Inflammatory macrophage treated with lipopolysaccharide for 4 hours (primary cell): Measurements from ENCODE around the gene MSH5.
A peak's percentile ranks its signal among the peaks of the same experiment; 100 is the strongest.

Experiments used
- DNase-seq: peaks from one replicate; pipeline ENCODE4 v3.0.0-alpha.2; 2020

The MSH5 gene

DNA sequence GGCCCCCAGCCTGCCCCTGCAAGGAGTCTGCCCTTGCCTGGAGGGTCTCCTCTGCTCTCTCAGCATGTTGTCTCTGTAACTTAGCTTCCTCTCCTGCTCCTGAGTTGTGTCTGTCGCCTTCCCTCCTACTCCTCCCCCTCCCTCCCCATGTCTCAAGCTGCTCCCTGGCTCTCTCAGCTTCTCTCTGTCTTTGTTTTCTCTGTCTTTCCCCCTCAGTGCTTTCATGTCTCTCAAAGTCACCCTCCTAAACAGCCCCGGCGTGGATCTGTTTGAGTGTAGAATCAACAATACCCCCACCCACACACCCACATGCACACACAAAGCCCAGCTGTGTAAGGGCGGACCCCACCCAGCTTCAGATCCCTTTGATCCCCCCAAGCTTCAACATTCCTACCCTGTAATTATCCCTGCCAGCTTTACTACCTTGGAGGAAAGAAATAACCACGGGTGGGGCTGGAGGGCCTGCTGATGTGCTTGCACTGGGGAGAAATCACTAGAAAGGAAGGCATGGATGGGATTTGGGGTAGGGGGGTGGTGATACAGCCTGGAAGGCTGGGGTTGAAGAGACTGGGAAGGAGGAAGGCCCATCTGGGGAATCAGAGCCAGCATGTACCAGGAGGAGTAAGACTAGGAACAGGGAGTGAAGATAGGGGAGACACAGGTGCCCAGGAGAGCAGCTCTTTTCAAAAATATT is 25.7 kb upstream of the MSH5 start:
- DNase-seq, result no peak

DNA sequence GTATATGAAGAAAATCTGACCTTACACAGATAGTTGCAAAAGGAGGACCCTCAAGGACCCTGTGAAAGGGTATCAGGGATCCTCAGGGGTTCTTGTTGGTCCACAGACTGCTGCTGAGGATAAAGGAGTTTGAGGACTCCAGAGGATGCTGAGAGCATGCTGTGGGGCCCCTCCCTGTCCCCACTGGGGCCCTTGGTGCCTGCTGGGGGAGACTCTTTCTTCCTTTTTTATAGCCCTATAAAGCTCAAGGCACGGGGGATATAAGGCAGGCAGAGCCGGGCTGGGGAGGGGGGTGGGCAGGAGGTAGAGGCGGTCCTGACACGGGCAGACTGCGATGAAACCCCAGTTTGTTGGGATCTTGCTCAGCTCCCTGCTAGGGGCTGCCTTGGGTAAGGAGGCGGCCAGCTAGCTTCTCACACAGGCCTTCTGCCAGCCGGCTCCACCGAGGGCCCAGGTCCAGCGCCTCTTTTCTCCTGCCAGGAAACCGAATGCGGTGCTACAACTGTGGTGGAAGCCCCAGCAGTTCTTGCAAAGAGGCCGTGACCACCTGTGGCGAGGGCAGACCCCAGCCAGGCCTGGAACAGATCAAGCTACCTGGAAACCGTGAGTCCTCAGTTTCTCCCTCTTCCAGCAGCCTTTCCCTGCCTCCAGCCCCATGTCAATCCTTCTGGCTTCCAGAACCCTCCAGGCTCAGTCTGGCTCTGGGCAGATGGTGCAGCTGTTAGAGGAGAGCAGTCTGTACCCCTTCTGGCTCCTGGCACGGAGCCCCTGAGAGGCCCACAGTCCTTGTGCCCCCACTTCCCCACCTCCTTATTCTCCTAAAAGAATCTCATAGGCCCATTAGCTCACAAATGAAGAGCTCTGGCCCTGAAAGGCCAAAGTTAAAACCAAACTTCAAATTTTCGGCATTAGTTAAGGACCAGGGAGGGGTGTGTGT is 24.5 kb upstream of the MSH5 start, which contains the start of gene LY6G6D:
Gene LY6G6D, plus strand, starts transcription at position 327 of the 937 bp plus-strand sequence. Its CDS starts 8 bp downstream, at position 335.
- no peak for DNase-seq

DNA sequence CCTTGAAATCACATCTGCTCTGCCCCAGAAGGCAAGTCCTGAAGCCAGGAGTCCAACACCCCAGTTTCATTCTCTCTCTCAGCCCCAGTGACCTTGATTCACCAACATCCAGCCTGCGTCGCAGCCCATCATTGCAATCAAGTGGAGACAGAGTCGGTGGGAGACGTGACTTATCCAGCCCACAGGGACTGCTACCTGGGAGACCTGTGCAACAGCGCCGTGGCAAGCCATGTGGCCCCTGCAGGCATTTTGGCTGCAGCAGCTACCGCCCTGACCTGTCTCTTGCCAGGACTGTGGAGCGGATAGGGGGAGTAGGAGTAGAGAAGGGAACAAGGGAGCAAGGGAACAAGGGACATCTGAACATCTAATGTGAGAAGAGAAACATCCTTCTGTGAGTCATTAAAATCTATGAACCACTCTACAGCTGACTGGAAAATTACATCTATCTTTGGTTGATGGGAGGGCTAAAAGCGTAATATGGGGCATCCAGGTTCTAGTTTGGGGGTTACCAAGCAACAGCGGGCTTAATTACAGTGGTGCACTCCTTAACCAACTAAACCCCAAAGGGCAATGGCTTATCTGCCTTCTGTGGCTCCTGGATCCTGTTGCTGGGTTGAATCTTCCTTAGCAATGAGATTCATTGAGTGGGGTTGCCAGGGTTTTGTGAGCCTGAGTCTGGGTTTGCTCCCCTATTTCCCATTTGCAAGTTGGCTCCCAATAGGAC is 22.1 kb upstream of the MSH5 start:
- DNase-seq, result no peak

DNA sequence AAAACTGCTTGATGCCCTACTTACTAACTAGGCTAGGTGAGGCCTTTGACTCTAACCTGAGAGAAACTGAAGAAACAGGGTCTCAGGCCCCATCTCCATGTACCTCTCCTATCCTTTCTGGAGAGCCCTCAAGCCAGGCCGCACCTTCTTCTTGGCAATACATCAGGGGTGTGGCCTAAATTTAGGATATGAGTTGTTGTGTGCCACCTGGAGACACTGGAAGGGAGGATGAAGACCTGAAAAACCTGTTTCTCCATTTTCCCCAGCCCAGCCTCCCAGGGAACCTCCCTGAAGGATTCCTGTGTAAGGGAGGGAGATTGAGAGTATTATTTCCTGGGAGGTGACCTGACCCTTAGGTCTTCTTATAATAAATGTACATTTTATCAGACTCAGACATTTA is 21.5 kb upstream of the MSH5 start:
- DNase-seq, result no peak

DNA sequence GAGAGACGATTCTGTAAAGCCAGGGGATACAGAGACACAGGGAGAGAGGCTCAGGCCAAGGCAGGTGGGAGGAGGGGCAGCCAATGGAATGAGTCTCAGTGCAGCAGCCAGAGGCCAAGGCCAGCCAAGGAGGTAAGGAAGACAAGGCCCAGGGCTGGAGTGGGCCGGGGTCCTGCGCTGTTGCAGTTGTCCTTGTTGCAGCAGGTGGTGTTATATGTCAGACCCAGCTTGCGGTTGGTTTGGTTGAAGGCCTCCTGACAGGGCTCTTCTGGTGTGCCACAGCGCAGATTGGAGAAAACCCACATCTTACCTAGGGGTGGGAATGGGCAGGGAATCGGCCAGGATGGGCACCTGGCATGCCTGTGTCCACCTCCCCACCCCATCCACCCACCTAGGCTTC is 20.8 kb upstream of the MSH5 start:
- DNase-seq, result no peak

DNA sequence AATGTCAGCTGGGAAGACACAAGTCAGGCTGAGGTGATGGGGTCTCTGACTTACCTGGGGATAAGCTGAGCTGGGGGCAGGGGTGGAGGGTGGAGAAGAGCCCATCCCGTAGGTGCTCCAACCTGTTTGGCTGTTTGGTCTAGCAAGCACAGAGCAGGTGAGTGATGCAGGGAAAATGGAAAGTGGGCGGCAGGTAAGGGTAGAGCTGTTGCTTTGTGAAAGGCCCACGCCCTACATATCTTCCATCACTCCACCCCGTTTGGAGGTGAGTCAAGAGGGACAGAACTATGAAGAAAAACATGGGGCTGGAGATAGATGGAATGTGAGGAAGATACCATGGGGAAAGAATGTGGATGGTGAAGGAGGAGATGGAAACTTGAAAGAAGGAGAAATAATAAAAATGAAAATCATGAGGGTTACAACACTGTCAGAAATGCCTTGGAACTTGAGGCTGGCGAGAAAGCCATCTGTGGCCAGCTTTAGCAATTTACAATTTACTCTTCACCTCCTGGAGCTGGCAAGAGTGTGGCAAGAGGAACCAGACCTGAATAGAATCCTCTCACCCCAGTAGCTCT is 19.5 kb upstream of the MSH5 start:
- DNase-seq, result no peak

DNA sequence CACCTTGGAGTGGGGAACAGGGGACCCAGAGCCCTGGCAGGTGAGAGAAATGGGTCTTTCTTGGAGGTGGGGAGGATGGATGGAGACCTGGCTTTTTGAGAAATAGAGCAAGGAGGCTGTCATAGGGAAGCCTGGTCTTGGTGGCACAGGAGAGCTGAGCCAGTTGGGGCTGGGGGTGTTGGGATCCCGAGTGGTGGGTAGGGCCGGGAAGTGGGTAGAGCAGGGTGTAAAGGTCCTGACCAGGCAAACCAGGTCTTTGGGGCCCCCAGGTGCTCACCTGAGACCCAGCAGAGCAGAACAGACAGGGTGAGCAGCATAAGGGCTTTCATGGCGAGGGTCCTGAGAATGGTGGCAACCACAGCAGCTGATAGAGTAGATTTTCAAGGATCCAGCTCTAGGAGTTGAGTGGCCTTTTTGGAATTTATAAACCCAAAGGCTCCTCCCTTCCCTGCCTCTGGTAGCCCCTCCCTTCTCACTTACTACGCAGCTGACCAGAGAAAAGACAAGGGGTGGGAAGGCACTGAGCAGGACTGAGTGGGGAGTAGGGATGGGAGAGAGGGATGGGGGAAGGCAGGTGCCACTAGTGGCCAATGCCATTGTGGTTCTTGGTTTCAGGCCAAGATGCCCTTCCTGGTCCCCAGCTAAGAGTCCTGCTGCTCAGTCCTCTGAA is 18.3 kb upstream of the MSH5 start, which contains the start of gene LY6G6C:
Gene LY6G6C, minus strand, starts transcription at position 396 of the 670 bp plus-strand sequence. Its CDS starts 67 bp downstream, at position 329.
- DNase-seq, result no peak

DNA sequence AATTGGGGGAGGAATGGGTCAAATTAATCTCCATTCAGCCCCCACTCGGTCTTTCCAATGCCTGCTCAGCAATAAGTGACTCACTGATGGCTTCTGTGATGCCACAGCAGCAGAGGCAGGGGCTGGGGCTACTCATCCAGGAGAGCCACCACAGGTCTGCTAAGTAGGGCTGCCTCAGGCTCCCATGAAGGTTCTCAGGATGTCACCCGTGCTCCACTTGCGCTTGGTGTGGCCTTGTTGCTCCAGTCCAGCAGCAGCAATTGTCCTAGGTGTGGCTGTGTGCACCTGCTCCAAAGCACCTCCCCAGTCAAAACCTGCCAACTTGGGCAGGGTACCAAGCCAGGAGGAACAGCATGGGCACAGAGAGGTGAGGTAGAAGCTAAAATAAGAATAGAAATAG is 17.6 kb upstream of the MSH5 start:
- no peak for DNase-seq

DNA sequence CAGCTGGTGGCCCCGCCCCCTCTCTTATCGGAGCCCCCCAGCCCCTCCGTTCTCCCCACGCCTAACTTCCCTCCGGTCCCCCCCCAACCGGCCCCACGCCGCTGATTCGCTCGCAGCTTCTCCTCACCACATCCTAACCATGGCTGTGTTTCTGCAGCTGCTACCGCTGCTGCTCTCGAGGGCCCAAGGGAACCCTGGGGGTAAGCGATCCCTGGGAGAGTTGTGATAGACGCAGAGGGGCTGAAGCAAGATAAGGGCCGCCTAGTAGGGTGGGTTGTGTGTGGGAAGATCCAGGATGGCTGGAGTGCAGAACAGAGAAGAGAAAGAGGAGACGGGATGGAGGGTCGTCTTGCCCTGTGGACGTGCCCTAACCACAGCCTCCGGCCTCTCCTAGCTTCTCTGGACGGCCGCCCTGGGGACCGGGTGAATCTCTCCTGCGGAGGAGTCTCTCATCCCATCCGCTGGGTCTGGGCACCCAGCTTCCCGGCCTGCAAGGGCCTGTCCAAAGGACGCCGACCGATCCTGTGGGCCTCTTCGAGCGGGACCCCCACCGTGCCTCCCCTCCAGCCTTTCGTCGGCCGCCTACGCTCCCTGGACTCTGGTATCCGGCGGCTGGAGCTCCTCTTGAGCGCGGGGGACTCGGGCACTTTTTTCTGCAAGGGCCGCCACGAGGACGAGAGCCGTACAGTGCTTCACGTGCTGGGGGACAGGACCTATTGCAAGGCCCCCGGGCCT is 16.4 kb upstream of the MSH5 start, which contains the start of gene MPIG6B:
Gene MPIG6B, plus strand, starts transcription at position 129 of the 735 bp plus-strand sequence. Its CDS starts 11 bp downstream, at position 140.
- DNase-seq, result no peak

DNA sequence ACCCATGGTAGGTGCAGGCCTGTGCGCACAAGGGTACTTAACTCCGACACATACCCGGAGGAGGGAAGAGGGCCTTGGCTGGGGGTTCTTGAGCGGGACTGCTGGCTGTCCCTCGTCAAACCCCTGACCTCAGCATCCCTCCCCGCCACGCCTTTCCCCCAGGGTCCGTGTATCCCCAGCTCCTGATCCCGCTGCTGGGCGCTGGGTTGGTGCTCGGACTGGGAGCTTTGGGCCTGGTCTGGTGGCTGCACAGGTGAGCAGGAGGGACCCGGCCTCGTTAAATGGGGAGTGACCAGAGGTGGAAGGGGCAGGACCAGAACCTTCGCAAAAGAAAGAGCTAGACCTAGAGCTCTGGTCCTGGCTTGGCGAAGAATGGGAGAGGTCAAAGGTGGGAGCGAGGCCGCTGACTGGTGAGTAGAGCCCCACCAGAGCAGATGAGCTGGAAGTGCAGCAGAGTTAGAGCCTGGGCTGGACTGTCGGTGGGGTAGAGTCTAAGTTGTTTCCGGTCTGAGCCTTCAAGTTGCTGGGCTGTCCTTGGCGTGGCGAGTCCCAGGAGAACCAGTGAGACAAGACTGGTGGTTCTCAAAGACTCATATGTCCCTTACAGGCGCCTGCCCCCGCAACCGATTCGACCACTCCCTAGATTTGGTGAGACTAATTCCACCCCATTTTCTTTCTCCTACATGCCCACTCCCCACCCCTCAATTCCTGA is 15.7 kb upstream of the MSH5 start:
- DNase-seq, result no peak

DNA sequence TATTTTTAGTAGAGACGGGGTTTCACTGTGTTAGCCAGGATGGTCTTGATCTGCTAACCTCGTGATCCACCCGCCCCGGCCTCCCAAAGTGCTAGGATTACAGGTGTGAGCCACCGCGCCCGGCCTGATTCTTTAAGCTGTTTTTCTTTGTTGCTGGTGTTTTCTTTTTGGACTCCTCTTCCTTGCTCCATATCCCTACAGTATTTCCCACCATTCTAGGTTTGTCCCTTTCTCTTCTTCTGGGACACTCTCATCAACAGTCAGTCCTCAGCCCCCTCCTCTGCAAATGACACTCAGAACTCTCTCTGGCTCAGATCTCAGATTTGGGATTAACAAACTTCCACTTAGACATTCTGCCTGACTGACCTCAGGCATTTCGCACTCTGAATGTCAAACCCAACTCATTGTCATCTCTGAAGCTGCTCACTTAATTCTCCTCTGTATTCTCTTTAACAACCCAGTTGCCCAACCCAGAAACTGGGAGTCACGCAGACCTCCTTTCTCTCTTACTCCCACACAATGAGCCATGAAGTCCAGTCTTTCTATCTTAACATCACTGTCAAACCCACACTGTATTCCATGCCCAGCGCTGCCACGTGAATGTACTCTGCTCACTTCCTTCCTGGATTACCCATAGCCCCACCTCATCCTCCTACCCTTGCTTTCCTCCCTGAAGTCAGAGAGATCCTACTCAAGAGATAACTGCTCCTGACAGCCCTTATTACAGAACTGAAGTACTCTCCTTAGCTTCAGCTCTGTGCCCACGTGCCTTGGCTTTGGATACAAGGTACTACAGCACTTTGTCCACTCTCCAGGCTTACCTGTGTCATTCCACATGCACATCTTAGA is 14.1 kb upstream of the MSH5 start:
- peak; percentile 96 for DNase-seq

DNA sequence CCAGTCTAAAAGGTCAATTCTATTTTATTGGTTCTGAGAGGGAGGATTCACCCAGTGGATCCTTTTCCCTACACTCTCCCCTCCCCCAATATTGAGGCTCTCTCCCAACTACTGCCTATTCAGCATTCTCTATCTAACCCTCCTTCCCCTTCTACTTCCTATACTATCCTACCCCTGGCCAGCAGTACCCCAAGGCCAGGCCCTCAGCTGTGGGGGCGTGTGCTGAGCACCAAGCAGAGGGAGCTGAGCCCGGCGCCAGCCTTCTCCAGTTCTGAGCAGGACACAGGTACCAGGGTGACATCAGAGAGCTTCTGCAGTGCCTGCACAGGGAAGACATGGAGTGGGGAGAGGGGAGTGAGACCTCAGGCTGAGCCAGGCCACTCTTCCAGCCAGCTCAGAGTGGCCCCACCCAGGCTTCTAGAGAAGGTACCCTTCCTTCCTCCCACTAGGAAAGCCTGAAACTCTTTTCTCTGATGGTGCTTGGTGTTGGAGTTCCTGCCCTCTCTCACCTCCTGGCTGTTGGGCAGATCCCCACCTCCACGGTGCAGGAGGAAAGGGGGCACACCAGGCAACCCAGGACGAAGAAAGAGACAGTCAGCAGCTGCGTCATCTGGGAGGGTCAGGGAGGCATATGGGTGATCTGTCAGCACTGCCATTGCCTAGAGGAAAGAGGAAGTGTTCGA is 12.6 kb upstream of the MSH5 start:
- DNase-seq, result peak; percentile 94

DNA sequence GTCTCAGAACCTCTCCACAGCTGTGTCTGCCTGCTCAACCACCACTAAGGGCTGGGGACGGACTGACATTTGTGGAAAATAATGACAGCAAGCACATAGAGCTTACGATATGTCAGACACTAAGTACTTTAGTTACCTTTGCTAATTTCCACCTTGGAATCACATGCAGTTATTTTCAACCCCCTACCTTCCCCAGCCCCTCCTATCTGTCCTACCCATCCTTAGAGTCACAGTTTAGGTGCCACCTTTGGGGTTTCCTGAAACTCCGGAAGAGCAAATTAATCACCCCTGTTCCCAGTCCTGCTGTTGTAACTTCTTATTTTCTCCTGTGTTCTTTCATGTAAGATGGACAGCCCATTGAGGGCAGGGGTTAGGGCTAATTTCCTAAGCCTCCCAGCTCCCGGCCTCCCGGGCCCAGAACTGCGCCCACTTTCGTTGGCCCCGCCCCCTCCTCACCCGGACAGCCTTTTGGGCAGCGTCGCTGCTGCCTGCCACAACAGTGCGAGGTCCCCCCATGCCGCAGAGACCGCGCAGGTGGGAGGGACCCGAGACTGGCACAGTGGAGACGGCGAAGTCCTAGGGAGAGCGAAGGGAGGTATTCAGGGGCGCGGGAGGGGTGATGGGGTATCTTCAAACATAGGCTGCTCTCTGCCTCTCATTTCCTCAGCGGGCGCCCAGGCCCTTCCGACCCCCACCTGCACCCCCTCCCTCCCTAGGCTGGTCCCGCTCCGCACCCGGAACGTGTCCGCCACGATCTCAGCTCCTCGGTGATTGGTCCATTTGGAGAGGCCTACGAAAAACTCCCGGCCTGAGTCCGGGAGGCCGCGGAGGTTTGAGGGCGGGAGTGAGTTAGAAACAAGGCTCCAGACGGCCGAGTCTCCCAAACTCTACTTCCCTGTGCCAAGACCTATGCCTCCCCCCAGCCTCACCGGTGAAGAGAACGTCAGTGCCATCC is 11.8 kb upstream of the MSH5 start:
- DNase-seq, result no peak

DNA sequence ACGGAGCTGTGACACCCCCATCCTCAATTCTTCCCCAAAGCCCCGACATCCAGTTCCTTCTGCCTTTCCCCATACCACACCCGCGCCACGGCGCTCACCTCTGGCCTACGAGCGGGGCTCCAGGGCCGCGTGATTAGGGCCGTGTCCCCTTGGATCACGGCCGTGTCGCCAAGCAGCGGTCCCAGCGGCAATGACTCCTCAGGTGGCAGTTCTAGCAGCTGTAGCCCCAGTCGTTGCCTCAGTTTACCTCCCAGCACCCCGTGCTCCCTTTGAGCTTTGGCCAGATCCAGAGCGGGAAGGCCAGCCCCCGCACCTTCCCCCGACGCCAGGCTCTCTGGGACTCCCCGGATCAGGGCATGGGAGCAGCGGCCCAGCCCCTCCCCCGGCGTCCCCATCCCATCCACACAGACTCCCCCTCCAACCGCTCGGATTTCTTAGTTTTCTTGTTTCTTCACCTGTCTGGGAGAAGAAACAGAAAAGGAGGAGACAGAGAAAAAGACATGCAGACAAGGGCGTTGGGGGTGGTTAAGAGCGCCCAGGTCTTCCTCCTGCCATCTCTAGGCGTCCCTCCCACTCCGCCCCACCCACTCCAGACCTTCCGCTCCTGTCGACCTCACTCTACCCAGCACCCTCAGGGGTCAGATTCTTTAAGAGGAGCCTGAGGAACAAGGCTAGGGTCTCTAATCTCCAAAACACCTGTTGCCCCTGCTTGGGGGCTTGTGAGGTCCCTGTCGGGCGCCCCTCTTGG is 10.9 kb upstream of the MSH5 start, which contains the start of gene DDAH2:
Gene DDAH2, minus strand, starts transcription at position 533 of the 748 bp plus-strand sequence. Its CDS starts 138 bp downstream, at position 395.
- DNase-seq, result no peak

DNA sequence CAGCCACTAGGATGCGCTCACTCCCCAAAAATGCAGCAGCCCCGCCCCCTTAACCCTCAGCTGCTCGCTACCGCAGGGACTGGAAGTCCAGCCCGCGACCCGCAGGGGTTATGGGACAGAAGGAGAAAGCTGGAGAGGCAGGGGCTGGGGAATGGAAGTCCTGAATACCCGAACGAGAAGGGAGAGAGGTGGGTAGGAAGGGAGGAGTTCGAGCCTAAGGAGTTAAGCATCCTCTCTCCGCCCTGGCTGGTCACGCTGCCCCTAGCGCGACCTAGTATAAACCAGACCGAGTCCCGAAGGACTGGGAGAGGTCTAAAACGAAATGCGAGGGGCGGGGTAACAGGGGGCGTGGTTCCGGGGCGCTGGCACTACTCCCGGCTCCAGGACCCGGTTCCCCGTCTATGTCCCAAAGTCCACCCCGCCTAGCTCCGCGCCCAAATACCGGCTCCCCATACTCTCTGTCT is 10.3 kb upstream of the MSH5 start:
- DNase-seq, result peak; percentile 87

DNA sequence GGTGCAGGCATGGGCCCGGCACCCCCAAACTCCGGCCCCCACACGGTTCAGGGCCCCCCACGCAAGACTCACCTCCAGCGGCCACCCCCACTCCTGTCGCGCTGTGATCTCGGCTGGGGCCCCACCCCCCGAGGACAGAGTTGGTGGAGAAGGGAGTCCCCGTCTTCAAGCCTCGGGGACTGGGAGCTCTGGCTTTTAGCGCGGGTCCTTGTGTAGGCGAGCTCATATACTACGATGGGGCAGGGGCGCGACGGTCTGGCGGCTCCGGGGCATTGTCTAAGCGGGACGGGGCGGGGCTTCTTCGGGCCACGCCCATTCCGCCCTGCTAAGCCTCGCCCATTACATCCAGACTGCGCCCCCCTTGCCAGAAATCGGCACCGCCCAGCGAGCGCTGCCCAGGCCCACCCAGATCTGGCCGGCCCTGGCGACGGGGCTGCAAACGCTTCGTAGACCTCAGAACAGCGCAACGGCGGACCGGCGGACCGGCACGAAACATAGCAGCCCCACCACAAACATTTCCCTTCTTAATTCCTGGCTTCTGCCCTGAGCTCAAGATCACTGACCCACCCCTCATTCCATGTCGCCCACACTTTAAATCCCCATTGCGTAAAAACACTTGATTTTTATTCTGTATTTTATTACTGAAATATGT is 9.7 kb upstream of the MSH5 start:
- peak; percentile 80 for DNase-seq
